Calu3 (cell line): ENCODE results near the gene GLI3. TPM values are rescaled to one million over a fixed set of nuclear protein-coding genes. Genes with fewer than 3 reads are reported as not detected.

Experiments
- BruUV-seq: library from RNA; stranded (reverse); fragments of 400-500 nt; replicated peaks from 2 replicates; lab custom pipeline; 2021; lab: Mats Ljungman, UMichigan
- CTCF ChIA-PET: fragments of 300-600 bp; sonication (Branson Sonifier 250); formaldehyde crosslinking; loops from one replicate; lab custom pipeline; 2022; ENCODE audit warnings: antibody characterized with exemption; lab: Charles Lee
- DNase-seq: peaks from one replicate; pipeline ENCODE4 v3.0.0; 2022
- H3K27ac Mint-ChIP-seq: one replicate; pipeline ENCODE4 v1.8.0; 2022; ENCODE audit warnings: mixed read lengths; ENCODE audit not compliant: unreplicated experiment
- H3K27me3 Mint-ChIP-seq: one replicate; pipeline ENCODE4 v1.8.0; 2022; ENCODE audit warnings: mixed read lengths; ENCODE audit not compliant: unreplicated experiment
- H3K36me3 Mint-ChIP-seq: one replicate; pipeline ENCODE4 v1.8.0; 2022; ENCODE audit warnings: mild to moderate bottlenecking, moderate library complexity, mixed read lengths; ENCODE audit not compliant: insufficient read depth, unreplicated experiment
- H3K4me1 Mint-ChIP-seq: one replicate; pipeline ENCODE4 v1.8.0; 2022; ENCODE audit warnings: mild to moderate bottlenecking, low read depth, mixed read lengths; ENCODE audit not compliant: unreplicated experiment
- H3K4me3 Mint-ChIP-seq: one replicate; pipeline ENCODE4 v1.8.0; 2022; ENCODE audit warnings: mild to moderate bottlenecking, low read depth, moderate library complexity, mixed read lengths; ENCODE audit not compliant: unreplicated experiment
- H3K9me3 Mint-ChIP-seq: one replicate; pipeline ENCODE4 v1.8.0; 2022; ENCODE audit warnings: low read depth, mixed read lengths; ENCODE audit not compliant: unreplicated experiment
- intact Hi-C: fragments of 100-400 bp; cut with micrococcal nuclease; formaldehyde crosslinking; loops from one replicate; pipeline ENCODE4 v1.10.0; 2022; ENCODE audit not compliant: unreplicated experiment
- total RNA-seq: library from RNA; stranded (reverse); gene quantifications from 2 replicates; pipeline ENCODE4 v1.2.3, GENCODE V29; 2022
- TF ChIP-seq, protein P1 (sequence below): fragments of 200-600 bp; IDR thresholded peaks from one replicate; pipeline ENCODE4 v1.8.0; 2022; ENCODE audit warnings: antibody characterized with exemption; ENCODE audit not compliant: unreplicated experiment

The GLI3 gene
- total RNA-seq, 1 experiment from 2014 or later = not detected

- H3K36me3 Mint-ChIP-seq = no peaks in the 10 kb centered on the region
- no peak overlapping the region for H3K4me3 Mint-ChIP-seq
- BruUV-seq = no TSS peak
- H3K4me1 Mint-ChIP-seq = no peaks in the 10 kb centered on the region
- intact Hi-C loops = no loop called here
- CTCF ChIA-PET = no interaction called here
- DNase-seq = no peak
- peaks cover 14% of the 10 kb centered on the region for H3K9me3 Mint-ChIP-seq
- no peak overlapping the region for H3K27ac Mint-ChIP-seq
- TF ChIP-seq, protein P1, sequence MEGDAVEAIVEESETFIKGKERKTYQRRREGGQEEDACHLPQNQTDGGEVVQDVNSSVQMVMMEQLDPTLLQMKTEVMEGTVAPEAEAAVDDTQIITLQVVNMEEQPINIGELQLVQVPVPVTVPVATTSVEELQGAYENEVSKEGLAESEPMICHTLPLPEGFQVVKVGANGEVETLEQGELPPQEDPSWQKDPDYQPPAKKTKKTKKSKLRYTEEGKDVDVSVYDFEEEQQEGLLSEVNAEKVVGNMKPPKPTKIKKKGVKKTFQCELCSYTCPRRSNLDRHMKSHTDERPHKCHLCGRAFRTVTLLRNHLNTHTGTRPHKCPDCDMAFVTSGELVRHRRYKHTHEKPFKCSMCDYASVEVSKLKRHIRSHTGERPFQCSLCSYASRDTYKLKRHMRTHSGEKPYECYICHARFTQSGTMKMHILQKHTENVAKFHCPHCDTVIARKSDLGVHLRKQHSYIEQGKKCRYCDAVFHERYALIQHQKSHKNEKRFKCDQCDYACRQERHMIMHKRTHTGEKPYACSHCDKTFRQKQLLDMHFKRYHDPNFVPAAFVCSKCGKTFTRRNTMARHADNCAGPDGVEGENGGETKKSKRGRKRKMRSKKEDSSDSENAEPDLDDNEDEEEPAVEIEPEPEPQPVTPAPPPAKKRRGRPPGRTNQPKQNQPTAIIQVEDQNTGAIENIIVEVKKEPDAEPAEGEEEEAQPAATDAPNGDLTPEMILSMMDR = no peak
- peaks cover 24% of the 10 kb centered on the region for H3K27me3 Mint-ChIP-seq
These were observed 99.6 kb downstream of the GLI3 start for GRCh38 chr7:42137431-42137830.

GRCh38 chr7:42135728-42136127, 101.3 kb downstream of the GLI3 start:
- no peak overlapping the region for H3K4me3 Mint-ChIP-seq
- H3K27me3 Mint-ChIP-seq = peaks cover 24% of the 10 kb centered on the region
- CTCF ChIA-PET = no interaction called here

DNA sequence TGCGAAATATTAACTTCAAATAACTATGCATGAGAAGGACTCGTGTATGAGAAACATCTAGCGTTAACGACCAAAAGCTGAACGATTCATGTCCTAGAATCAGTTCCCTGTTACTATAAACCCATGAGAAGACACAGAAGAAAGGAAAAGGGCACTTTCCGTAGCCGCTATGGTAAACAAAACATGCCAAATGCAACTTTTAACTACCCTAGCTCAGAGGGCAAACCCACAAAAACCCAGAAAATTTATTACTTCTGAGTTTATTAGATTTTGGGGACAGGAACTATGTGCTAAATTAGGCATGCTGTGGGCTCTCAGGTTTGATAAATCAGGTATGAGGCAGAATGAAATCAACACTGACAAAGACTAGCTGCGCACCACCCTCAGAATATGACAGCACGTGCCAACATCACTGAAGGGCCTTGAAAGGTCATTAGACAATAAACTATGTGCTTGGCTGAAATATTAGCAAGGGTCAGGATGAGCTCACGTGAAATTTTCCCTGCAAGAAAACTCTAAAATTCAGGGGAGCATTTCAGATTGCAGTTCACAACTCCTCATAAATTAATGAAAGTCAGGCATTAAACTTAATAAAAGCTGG, 102.6 kb downstream of the GLI3 start:
- no peak overlapping the region for H3K27ac Mint-ChIP-seq
- no TSS peak for BruUV-seq
- no peaks in the 10 kb centered on the region for H3K4me1 Mint-ChIP-seq
- H3K36me3 Mint-ChIP-seq = no peaks in the 10 kb centered on the region
- intact Hi-C loops = no loop called here
- TF ChIP-seq, protein P1 = no peak
- no peak overlapping the region for H3K4me3 Mint-ChIP-seq
- no peak for DNase-seq
- peaks cover 24% of the 10 kb centered on the region for H3K27me3 Mint-ChIP-seq
- H3K9me3 Mint-ChIP-seq = peaks cover 12% of the 10 kb centered on the region
- CTCF ChIA-PET = no interaction called here

More at GRCh38 chr7:42135728-42136127, 101.3 kb downstream of the GLI3 start:
- TF ChIP-seq, protein P1 = no peak
- H3K27ac Mint-ChIP-seq = no peak overlapping the region
- H3K9me3 Mint-ChIP-seq = peaks cover 15% of the 10 kb centered on the region
- no peak for DNase-seq
- intact Hi-C loops = no loop called here
- BruUV-seq = no TSS peak
- H3K4me1 Mint-ChIP-seq = no peaks in the 10 kb centered on the region
- H3K36me3 Mint-ChIP-seq = no peaks in the 10 kb centered on the region

- H3K36me3 Mint-ChIP-seq = no peaks in the 10 kb centered on the region
These were observed 103.7 kb downstream of the GLI3 start for GRCh38 chr7:42133321-42133720.

More at GRCh38 chr7:42133321-42133720, 103.7 kb downstream of the GLI3 start:
- Mint-ChIP-seq H3K4me3 (no peak overlapping the region), H3K27me3 (peaks cover 24% of the 10 kb centered on the region), H3K9me3 (peaks cover 12% of the 10 kb centered on the region), H3K27ac (no peak overlapping the region), H3K4me1 (no peaks in the 10 kb centered on the region)
- no TSS peak for BruUV-seq
- DNase-seq = no peak
- intact Hi-C loops = no loop called here
- CTCF ChIA-PET = no interaction called here
- TF ChIP-seq, protein P1 = no peak
